Measurements from ENCODE around the gene PPP1R9A.
"Not testable (repeated sequence)": the region's sequence is repeated elsewhere in the genome, so short reads cannot be mapped to it uniquely, and the experiment has no call there.

PPP1R9A gene

GRCh38 chr7:95006010-95006409 is 98.6 kb downstream of the PPP1R9A start:
- H3K9ac ChIP-seq (ENCODE audit: low read depth, low read length), result no peak overlapping the region
- WGBS, result 95% methylated on average over 5 of the region's 5 CpGs
- H3K9me3 ChIP-seq (ENCODE audit: insufficient read depth, low read depth, low read length), result no peaks in the 10 kb centered on the region
- no peak overlapping the region for H3K4me3 ChIP-seq (ENCODE audit: low read length)
- no peaks in the 10 kb centered on the region for H3K36me3 ChIP-seq (ENCODE audit: insufficient read depth, low read length)
- no peaks in the 10 kb centered on the region for H3K27me3 ChIP-seq (ENCODE audit: insufficient read depth, low read length)
- H3K4me1 ChIP-seq (ENCODE audit: insufficient read depth, low read length), result no peaks in the 10 kb centered on the region
- no peak overlapping the region for H3K27ac ChIP-seq (ENCODE audit: low read depth, low read length)

GRCh38 chr7:95008773-95009172 is 101.4 kb downstream of the PPP1R9A start:
- 98% methylated on average over 5 of the region's 6 CpGs for WGBS
- not testable (repeated sequence) for H3K4me1 ChIP-seq (ENCODE audit: insufficient read depth, low read length); H3K27ac ChIP-seq (ENCODE audit: low read depth, low read length); H3K27me3 ChIP-seq (ENCODE audit: insufficient read depth, low read length); H3K4me3 ChIP-seq (ENCODE audit: low read length); H3K36me3 ChIP-seq (ENCODE audit: insufficient read depth, low read length); H3K9me3 ChIP-seq (ENCODE audit: insufficient read depth, low read depth, low read length); H3K9ac ChIP-seq (ENCODE audit: low read depth, low read length)

- Histone ChIP-seq H3K9me3 (ENCODE audit: insufficient read depth, low read depth, low read length) (no peaks in the 10 kb centered on the region), H3K4me1 (ENCODE audit: insufficient read depth, low read length) (peaks cover 8% of the 10 kb centered on the region; the same call in 1 of the 2 replicates), H3K27ac (ENCODE audit: low read depth, low read length) (no peak overlapping the region), H3K9ac (ENCODE audit: low read depth, low read length) (no peak overlapping the region), H3K27me3 (ENCODE audit: insufficient read depth, low read length) (no peaks in the 10 kb centered on the region), H3K4me3 (ENCODE audit: low read length) (no peak overlapping the region), H3K36me3 (ENCODE audit: insufficient read depth, low read length) (no peaks in the 10 kb centered on the region)
- WGBS, result 92% methylated on average over 1 of the region's 1 CpG
These were observed 103.9 kb downstream of the PPP1R9A start for GRCh38 chr7:95011146-95011928.

GRCh38 chr7:95011995-95012394 is 104.6 kb downstream of the PPP1R9A start:
- no peaks in the 10 kb centered on the region for H3K27me3 ChIP-seq (ENCODE audit: insufficient read depth, low read length)
- H3K4me1 ChIP-seq (ENCODE audit: insufficient read depth, low read length), result peaks cover 8% of the 10 kb centered on the region; the same call in 1 of the 2 replicates
- no peak overlapping the region for H3K27ac ChIP-seq (ENCODE audit: low read depth, low read length)
- no peak overlapping the region for H3K4me3 ChIP-seq (ENCODE audit: low read length)
- no peaks in the 10 kb centered on the region for H3K9me3 ChIP-seq (ENCODE audit: insufficient read depth, low read depth, low read length)
- H3K9ac ChIP-seq (ENCODE audit: low read depth, low read length), result no peak overlapping the region
- WGBS, result 64% methylated on average over 3 of the region's 4 CpGs
- H3K36me3 ChIP-seq (ENCODE audit: insufficient read depth, low read length), result no peaks in the 10 kb centered on the region

- no peak overlapping the region for H3K4me3 ChIP-seq (ENCODE audit: low read length)
- H3K36me3 ChIP-seq (ENCODE audit: insufficient read depth, low read length), result no peaks in the 10 kb centered on the region
- no peak overlapping the region for H3K9ac ChIP-seq (ENCODE audit: low read depth, low read length)
- H3K9me3 ChIP-seq (ENCODE audit: insufficient read depth, low read depth, low read length), result no peaks in the 10 kb centered on the region
- 95% methylated on average over 1 of the region's 1 CpG for whole genome bisulfite sequencing
- H3K27me3 ChIP-seq (ENCODE audit: insufficient read depth, low read length), result no peaks in the 10 kb centered on the region
- H3K27ac ChIP-seq (ENCODE audit: low read depth, low read length), result no peak overlapping the region
- no peaks in the 10 kb centered on the region for H3K4me1 ChIP-seq (ENCODE audit: insufficient read depth, low read length)
These were observed 110.6 kb downstream of the PPP1R9A start for GRCh38 chr7:95018021-95018420.

GRCh38 chr7:95026018-95026417 is 118.6 kb downstream of the PPP1R9A start:
- no peak overlapping the region for H3K27ac ChIP-seq (ENCODE audit: low read depth, low read length)
- H3K36me3 ChIP-seq (ENCODE audit: insufficient read depth, low read length), result no peaks in the 10 kb centered on the region
- H3K27me3 ChIP-seq (ENCODE audit: insufficient read depth, low read length), result no peaks in the 10 kb centered on the region
- no peaks in the 10 kb centered on the region; the same call in 1 of the 2 replicates for H3K9me3 ChIP-seq (ENCODE audit: insufficient read depth, low read depth, low read length)
- no peaks in the 10 kb centered on the region for H3K4me1 ChIP-seq (ENCODE audit: insufficient read depth, low read length)
- H3K9ac ChIP-seq (ENCODE audit: low read depth, low read length), result no peak overlapping the region
- no peak overlapping the region for H3K4me3 ChIP-seq (ENCODE audit: low read length)

GRCh38 chr7:95026421-95027072 is 119.2 kb downstream of the PPP1R9A start:
- Histone ChIP-seq H3K4me1 (ENCODE audit: insufficient read depth, low read length) (no peaks in the 10 kb centered on the region), H3K36me3 (ENCODE audit: insufficient read depth, low read length) (no peaks in the 10 kb centered on the region), H3K27me3 (ENCODE audit: insufficient read depth, low read length) (no peaks in the 10 kb centered on the region), H3K9ac (ENCODE audit: low read depth, low read length) (no peak overlapping the region), H3K4me3 (ENCODE audit: low read length) (no peak overlapping the region), H3K27ac (ENCODE audit: low read depth, low read length) (no peak overlapping the region), H3K9me3 (ENCODE audit: insufficient read depth, low read depth, low read length) (no peaks in the 10 kb centered on the region; the same call in 1 of the 2 replicates)
- WGBS, result 61% methylated on average over 6 of the region's 6 CpGs

GRCh38 chr7:95027234-95027872 is 120.0 kb downstream of the PPP1R9A start:
- H3K4me3 ChIP-seq (ENCODE audit: low read length), result no peak overlapping the region
- no peaks in the 10 kb centered on the region for H3K36me3 ChIP-seq (ENCODE audit: insufficient read depth, low read length)
- H3K27ac ChIP-seq (ENCODE audit: low read depth, low read length), result no peak overlapping the region
- H3K27me3 ChIP-seq (ENCODE audit: insufficient read depth, low read length), result no peaks in the 10 kb centered on the region
- H3K9ac ChIP-seq (ENCODE audit: low read depth, low read length), result no peak overlapping the region
- H3K9me3 ChIP-seq (ENCODE audit: insufficient read depth, low read depth, low read length), result no peaks in the 10 kb centered on the region; the same call in 1 of the 2 replicates
- H3K4me1 ChIP-seq (ENCODE audit: insufficient read depth, low read length), result no peaks in the 10 kb centered on the region
- WGBS, result 94% methylated on average over 10 of the region's 11 CpGs

GRCh38 chr7:95028683-95029082 is 121.3 kb downstream of the PPP1R9A start:
- Histone ChIP-seq H3K27me3 (ENCODE audit: insufficient read depth, low read length) (no peaks in the 10 kb centered on the region), H3K9ac (ENCODE audit: low read depth, low read length) (no peak overlapping the region), H3K4me3 (ENCODE audit: low read length) (no peak overlapping the region), H3K36me3 (ENCODE audit: insufficient read depth, low read length) (no peaks in the 10 kb centered on the region), H3K27ac (ENCODE audit: low read depth, low read length) (no peak overlapping the region), H3K9me3 (ENCODE audit: insufficient read depth, low read depth, low read length) (no peaks in the 10 kb centered on the region; the same call in 1 of the 2 replicates), H3K4me1 (ENCODE audit: insufficient read depth, low read length) (no peaks in the 10 kb centered on the region)
- no CpG with 5 or more reads among the region's 1 CpG for WGBS

- H3K9me3 ChIP-seq (ENCODE audit: insufficient read depth, low read depth, low read length), result no peaks in the 10 kb centered on the region
- no peaks in the 10 kb centered on the region for H3K4me1 ChIP-seq (ENCODE audit: insufficient read depth, low read length)
- H3K27ac ChIP-seq (ENCODE audit: low read depth, low read length), result no peak overlapping the region
- H3K9ac ChIP-seq (ENCODE audit: low read depth, low read length), result no peak overlapping the region
- no peak overlapping the region for H3K4me3 ChIP-seq (ENCODE audit: low read length)
- no peaks in the 10 kb centered on the region for H3K27me3 ChIP-seq (ENCODE audit: insufficient read depth, low read length)
- no peaks in the 10 kb centered on the region for H3K36me3 ChIP-seq (ENCODE audit: insufficient read depth, low read length)
These were observed 127.9 kb downstream of the PPP1R9A start for GRCh38 chr7:95035295-95035694.

GRCh38 chr7:95041031-95041430 is 133.6 kb downstream of the PPP1R9A start:
- no peaks in the 10 kb centered on the region for H3K27me3 ChIP-seq (ENCODE audit: insufficient read depth, low read length)
- 93% methylated on average over 4 of the region's 4 CpGs for WGBS
- H3K9me3 ChIP-seq (ENCODE audit: insufficient read depth, low read depth, low read length), result no peaks in the 10 kb centered on the region
- H3K36me3 ChIP-seq (ENCODE audit: insufficient read depth, low read length), result no peaks in the 10 kb centered on the region
- H3K4me3 ChIP-seq (ENCODE audit: low read length), result no peak overlapping the region
- H3K4me1 ChIP-seq (ENCODE audit: insufficient read depth, low read length), result peaks cover 14% of the 10 kb centered on the region; the same call in 1 of the 2 replicates
- no peak overlapping the region for H3K27ac ChIP-seq (ENCODE audit: low read depth, low read length)
- H3K9ac ChIP-seq (ENCODE audit: low read depth, low read length), result no peak overlapping the region

Measured in HUES64 (cell line).